Ovary (tissue), 10 donors: ENCODE results near the gene OR1Q1. TPM values are rescaled to one million over a fixed set of nuclear protein-coding genes. Genes with fewer than 3 reads are reported as not detected.

Source experiments
- DNase-seq, 5 donors: peaks; one replicate each; pipeline ENCODE4 v3.0.0-alpha.2; 2019 to 2020
- H3K27ac ChIP-seq, 2 donors: fragments of 200-600 bp; one replicate each; pipeline versions ENCODE4 v1.5.1 to v1.8.0; 2019 to 2022
- H3K27me3 ChIP-seq: fragments of 200-600 bp; one replicate; pipeline ENCODE4 v1.8.0; 2022
- H3K36me3 ChIP-seq: fragments of 200-600 bp; sonication (generic); one replicate; pipeline ENCODE4 v1.5.1; 2019
- H3K4me1 ChIP-seq: one replicate; pipeline ENCODE4 v1.8.1; 2013; ENCODE audit warnings: mild to moderate bottlenecking, moderate library complexity; ENCODE audit not compliant: insufficient read depth
- H3K4me3 ChIP-seq: fragments of 200-600 bp; sonication (generic); one replicate; pipeline ENCODE4 v1.5.1; 2017
- H3K9me3 ChIP-seq, 2 donors: fragments of 200-600 bp in 1 of 2; sonication (generic) in 1 of 2; one replicate each; pipeline versions ENCODE4 v1.5.1 to v1.8.1; 2013 to 2019; ENCODE audit warnings: mild to moderate bottlenecking in 1 of 2, moderate library complexity in 1 of 2
- EP300 ChIP-seq: sonication (generic); formaldehyde crosslinking; IDR thresholded peaks from one replicate; pipeline ENCODE4 v1.6.1; 2017; ENCODE audit warnings: antibody characterized with exemption
- POLR2A ChIP-seq: fragments of 450-650 bp; IDR thresholded peaks from one replicate; pipeline ENCODE4 v1.6.1; 2017; ENCODE audit warnings: antibody characterized with exemption, mild to moderate bottlenecking, moderate library complexity
- WGBS, 3 donors: extraction: QIAGEN DNeasy Blood & Tissue Kit in 1 of 3; methylation state at CpG; one replicate each; pipeline versions ENCODE4 v1.1.5 to v1.1.7; 2013 to 2017; 5-methylcytosine and 5-hydroxymethylcytosine counted together
- intact Hi-C, 4 donors: fragments of 100-400 bp; cut with DNase I; formaldehyde crosslinking; loops; one replicate each; pipeline versions ENCODE4 v1.11.0 to v1.15.1; 2022 to 2023
- long read RNA-seq, 3 donors: library from polyadenylated mRNA in 2 of 3; unstranded in 2 of 3; transcript quantifications; one replicate each; pipeline ENCODE4 v2.0.0 and lab custom pipeline, GENCODE V29; 2021 to 2026
- polyA plus RNA-seq, 2 donors: library from polyadenylated mRNA; stranded (reverse); fragments of 200-250 nt in 1 of 2; fragments of 350-450 nt in 1 of 2; fragmentation: Illumina TruSeq in 1 of 2; extraction: RNeasy Lipid Tissue Mini Kit (QIAGEN cat#74804) in 1 of 2; gene quantifications; one replicate each; pipeline ENCODE4 v1.2.3, GENCODE V29; 2013 to 2014
- total RNA-seq, 7 donors: library from RNA; depleted of rRNA in 2 of 7; stranded (reverse); fragments of >200 nt in 2 of 7; fragmentation: NEBNext Ultra II Directional in 3 of 7; extraction: Animal tissue kit (Norgen Biotek cat#: 25700) in 3 of 7; gene quantifications; one replicate each; pipeline versions ENCODE4 v1.1.0 to v1.2.4, GENCODE V29; 2016 to 2023
- TF ChIP-seq, protein P1 (sequence below), 3 donors: fragments of 450-650 bp in 2 of 3; fragments of 200-600 bp in 1 of 3; IDR thresholded peaks; one replicate each; pipeline versions ENCODE4 v1.5.1 to v1.8.0; 2016 to 2022; ENCODE audit warnings: antibody characterized with exemption in 3 of 3, mild to moderate bottlenecking in 1 of 3
- donor health status: DM: no; HTN: no; CAD: no; lungs with moderate emphysema.
- donor health status: DM: no; HTN: no; CAD: no.
- donor health status: Bipolar disorder and iron deficiency.
- donor health status: DM: yes; HTN: yes; CAD: no.
- donor health status: DM: no; HTN: no; CAD: no.
- donor health status: DM: yes; HTN: yes; CAD: no.

OR1Q1 gene
- not detected for total RNA-seq
- polyA plus RNA-seq = not detected
- long read RNA-seq, donor 1 = 0 reads
- long read RNA-seq, donor 2 = 0 reads
- long read RNA-seq, donor 3 = 0 reads

- Histone ChIP-seq H3K4me3 (no peak within 1 kb of the TSS), H3K36me3 (no peaks in the 10 kb centered on the region), H3K9me3 (no peaks in the 10 kb centered on the region), H3K27ac (no peak within 1 kb of the TSS), H3K4me1 (no peaks in the 10 kb centered on the region), H3K27me3 (no peaks in the 10 kb centered on the region)
- intact Hi-C loops = no loop called here
- TF ChIP-seq, protein P1, sequence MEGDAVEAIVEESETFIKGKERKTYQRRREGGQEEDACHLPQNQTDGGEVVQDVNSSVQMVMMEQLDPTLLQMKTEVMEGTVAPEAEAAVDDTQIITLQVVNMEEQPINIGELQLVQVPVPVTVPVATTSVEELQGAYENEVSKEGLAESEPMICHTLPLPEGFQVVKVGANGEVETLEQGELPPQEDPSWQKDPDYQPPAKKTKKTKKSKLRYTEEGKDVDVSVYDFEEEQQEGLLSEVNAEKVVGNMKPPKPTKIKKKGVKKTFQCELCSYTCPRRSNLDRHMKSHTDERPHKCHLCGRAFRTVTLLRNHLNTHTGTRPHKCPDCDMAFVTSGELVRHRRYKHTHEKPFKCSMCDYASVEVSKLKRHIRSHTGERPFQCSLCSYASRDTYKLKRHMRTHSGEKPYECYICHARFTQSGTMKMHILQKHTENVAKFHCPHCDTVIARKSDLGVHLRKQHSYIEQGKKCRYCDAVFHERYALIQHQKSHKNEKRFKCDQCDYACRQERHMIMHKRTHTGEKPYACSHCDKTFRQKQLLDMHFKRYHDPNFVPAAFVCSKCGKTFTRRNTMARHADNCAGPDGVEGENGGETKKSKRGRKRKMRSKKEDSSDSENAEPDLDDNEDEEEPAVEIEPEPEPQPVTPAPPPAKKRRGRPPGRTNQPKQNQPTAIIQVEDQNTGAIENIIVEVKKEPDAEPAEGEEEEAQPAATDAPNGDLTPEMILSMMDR (IDR thresholded peaks at IDR 0.05) = no peak
- TF ChIP-seq POLR2A = no peak
- no peak for TF ChIP-seq EP300
- no peak for DNase-seq
- WGBS, 3 donors = 71 to 83% (median 76%) methylated on average over 1 of the region's 1 CpG
Measured at GRCh38 chr9:122614362-122614761, at the start of gene OR1Q1. Gene OR1Q1 (plus strand): TSS chr9:122614738. CDS start chr9:122614738, 0 bp downstream.

GRCh38 chr9:122567901-122568300, 46.6 kb upstream of the OR1Q1 start:
- WGBS, 3 donors = 82 to 89% (median 87%) methylated on average over 4 of the region's 4 CpGs
- TF ChIP-seq, protein P1 (IDR thresholded peaks at IDR 0.05) = no peak
- TF ChIP-seq POLR2A (no peak), EP300 (no peak)
- intact Hi-C loops = no loop called here

DNA sequence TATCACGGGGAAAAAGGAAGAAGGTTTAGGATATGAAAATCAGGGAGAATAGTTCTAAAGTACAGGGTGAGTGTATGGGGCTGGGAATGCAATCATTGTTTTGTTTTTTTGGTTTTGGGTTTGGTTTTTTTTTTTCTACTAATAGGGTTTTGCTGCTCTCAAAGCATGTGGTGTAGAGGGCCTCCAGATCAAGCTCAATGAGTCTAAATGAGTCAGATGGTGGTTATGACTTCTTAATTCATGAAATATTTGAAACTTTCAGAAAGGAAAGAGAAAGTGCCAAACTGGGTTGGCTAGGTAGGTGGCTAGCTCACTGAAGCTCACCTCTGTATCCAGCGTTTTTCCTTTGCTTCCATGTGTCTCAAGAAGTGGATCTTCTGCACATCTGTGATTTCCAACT, 42.1 kb upstream of the OR1Q1 start:
- H3K4me3 ChIP-seq = no peak overlapping the region
- no peak for DNase-seq
- no peaks in the 10 kb centered on the region for H3K9me3 ChIP-seq
- no peak overlapping the region for H3K27ac ChIP-seq
- intact Hi-C loops = no loop called here
- H3K4me1 ChIP-seq = no peaks in the 10 kb centered on the region
- no peaks in the 10 kb centered on the region for H3K27me3 ChIP-seq
- 51 to 66% (median 64%) methylated on average over 2 of the region's 2 CpGs for WGBS, 3 donors
- no peaks in the 10 kb centered on the region for H3K36me3 ChIP-seq
- TF ChIP-seq EP300 (no peak), POLR2A (no peak)
- TF ChIP-seq, protein P1 (IDR thresholded peaks at IDR 0.05) = no peak

More at GRCh38 chr9:122567901-122568300, 46.6 kb upstream of the OR1Q1 start:
- no peaks in the 10 kb centered on the region for H3K36me3 ChIP-seq
- no peak overlapping the region for H3K27ac ChIP-seq
- no peak for DNase-seq
- H3K27me3 ChIP-seq = no peaks in the 10 kb centered on the region
- H3K4me1 ChIP-seq = no peaks in the 10 kb centered on the region
- no peak overlapping the region for H3K4me3 ChIP-seq
- no peaks in the 10 kb centered on the region for H3K9me3 ChIP-seq

GRCh38 chr9:122579874-122580273, 34.7 kb upstream of the OR1Q1 start:
- DNase-seq = no peak
- Histone ChIP-seq H3K9me3 (no peaks in the 10 kb centered on the region), H3K4me3 (no peak overlapping the region), H3K27ac (no peak overlapping the region), H3K36me3 (no peaks in the 10 kb centered on the region), H3K27me3 (no peaks in the 10 kb centered on the region), H3K4me1 (no peaks in the 10 kb centered on the region)
- intact Hi-C loops = no loop called here
- TF ChIP-seq EP300 (no peak), POLR2A (no peak)
- TF ChIP-seq, protein P1 (IDR thresholded peaks at IDR 0.05) = no peak
- WGBS, 3 donors = 65 to 68% (median 66%) methylated on average over 5 of the region's 5 CpGs
